NCI-H2081 treated with DMSO at 0.1 percent for 48 hours (cell line): ENCODE data around the gene KPNA4.
"Not testable (repeated sequence)": the region's sequence is repeated elsewhere in the genome, so short reads cannot be mapped to it uniquely, and the experiment has no call there.

ENCODE experiments used
- DNase-seq: peaks from one replicate; lab custom pipeline; 2025; lab: John Stamatoyannopoulos, UW

The KPNA4 gene, protein sequence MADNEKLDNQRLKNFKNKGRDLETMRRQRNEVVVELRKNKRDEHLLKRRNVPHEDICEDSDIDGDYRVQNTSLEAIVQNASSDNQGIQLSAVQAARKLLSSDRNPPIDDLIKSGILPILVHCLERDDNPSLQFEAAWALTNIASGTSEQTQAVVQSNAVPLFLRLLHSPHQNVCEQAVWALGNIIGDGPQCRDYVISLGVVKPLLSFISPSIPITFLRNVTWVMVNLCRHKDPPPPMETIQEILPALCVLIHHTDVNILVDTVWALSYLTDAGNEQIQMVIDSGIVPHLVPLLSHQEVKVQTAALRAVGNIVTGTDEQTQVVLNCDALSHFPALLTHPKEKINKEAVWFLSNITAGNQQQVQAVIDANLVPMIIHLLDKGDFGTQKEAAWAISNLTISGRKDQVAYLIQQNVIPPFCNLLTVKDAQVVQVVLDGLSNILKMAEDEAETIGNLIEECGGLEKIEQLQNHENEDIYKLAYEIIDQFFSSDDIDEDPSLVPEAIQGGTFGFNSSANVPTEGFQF

DNA sequence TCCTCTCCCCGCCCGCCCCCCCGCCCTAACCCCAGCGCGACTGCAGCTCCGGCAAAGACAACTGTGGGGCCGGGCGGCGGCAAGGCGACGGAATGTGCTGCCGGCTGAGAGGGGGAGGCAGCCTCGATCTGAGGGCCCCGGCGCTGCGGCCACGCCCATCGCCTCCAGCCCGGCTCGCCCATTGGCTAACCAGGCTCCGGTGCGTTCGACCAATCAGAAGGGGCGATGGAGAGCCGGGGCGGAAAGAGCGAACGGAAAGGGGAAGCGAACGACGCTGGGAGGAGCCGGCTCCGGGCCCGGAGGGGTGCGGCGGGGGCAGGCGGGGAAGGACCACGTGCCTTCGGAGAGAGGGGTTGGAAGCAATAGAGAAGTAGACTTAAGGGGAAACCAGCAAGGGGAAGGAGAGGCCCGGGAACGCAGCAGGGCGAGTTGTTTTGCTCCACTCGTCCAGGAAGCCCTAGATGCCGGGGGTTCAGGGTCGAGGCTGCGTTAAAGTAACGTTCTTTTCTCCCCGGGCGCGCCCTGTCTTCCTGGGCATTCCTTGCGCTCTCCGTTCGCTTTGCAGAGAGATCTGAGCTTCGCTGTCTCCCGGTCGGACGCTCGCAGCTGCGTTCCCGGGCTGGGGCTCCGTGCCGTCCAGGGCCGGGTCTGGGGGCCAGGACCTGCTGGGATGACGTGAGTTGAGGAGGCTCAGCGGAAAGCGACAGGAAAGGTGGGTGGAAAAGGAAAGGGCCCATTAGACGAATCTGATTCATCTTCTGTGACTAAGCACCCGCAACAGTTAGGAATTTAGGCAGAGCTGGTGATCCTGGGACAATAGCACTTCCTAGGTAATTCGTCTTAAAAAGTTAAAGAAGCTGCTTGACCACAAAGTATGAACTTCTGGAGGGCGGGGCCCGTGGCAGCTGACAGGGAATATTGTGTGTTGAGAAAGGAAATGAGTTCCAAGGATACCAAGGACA is at the start of gene KPNA4:
Gene KPNA4 (minus strand): TSS at position 130 of the 962 bp plus-strand sequence. CDS start 289 bp downstream, outside the sequence.
- peak; percentile 95 for DNase-seq

DNA sequence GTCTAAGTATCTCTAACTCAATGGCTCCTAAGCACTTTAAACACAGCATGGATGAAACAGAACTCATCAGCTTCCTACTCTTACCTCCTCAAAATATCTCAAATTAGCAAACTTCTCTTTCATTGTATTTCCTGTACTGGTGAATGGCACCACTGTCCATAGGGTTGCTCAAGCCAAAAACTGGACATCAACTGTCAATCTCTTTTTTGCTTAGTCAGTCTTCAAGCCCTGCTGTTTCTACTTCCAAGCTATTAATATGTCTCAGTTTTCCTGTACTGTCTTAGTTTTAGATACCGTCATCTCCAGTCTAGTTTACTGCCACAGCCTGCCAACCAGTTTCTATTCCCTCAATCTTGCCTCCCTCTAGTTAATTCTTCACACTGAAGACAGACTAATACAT is 48.3 kb upstream of the KPNA4 start:
- no peak for DNase-seq

DNA sequence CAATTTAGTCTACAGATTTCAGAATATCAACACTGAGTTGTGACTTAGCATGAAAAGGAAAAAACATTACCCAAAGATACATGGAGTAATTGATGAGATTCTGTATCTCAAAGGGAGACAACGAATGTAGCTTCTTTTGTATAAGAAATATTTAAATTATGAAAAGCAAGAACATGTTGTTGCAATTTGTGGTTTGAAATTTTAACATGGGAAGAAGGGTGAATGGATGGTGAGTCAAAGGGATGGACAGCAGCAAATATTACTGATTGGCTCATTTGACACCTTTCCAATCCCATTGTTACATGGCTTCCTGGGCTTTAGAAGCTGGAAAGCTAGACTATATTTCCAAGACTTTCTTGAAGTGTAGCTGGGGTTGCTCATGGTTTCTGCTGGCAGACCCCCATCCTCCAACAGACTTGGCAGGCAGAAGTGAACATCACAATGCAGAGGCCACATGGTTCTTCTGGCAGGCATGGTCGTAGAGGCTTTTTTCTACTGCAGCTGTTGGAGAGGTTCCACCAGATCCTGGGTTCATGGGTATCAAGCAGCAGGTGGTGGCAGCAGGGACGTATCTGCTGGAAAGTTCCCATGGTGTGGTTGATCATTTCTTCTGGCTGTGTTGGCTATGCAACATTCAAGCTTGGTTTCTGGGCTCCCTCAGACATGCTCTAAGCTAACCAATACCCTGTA is 47.2 kb upstream of the KPNA4 start:
- DNase-seq, result no peak

DNA sequence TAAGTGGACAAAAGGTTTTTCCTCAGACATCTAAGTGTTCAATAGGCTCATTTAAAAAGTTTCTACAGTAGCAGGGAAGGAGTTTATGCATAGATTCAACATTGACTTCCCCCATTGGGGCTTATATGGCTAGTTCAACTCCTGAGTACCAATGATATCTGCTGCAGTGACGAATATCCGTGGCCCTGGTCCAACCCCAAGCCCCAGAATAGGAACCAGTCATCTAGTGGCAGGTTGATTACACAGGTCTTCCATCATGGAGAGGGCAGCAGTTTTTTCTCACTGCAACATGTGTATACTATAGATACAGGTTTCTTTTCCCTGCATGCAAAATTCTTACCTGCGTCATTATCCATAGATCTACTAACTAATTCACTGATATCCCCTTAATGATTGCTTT is 45.8 kb upstream of the KPNA4 start:
- no peak for DNase-seq

DNA sequence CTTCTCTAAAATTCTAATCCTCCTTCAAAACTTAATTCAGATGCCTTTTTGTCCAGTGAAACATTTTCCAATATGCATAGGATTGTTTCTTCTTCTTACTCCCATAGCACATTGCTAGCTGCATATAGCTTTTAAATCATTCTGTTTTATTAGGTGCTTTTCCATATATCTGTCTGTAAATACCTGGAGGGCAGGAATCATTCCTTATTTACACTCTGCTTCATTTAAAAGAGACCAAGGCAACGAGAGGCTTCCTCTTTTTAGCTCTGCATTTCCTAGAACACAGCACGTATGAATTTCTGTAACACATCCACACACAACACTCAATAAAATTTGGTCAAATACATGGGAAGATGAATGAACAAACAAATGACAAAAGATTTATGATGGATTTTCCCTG is 43.5 kb upstream of the KPNA4 start:
- no peak for DNase-seq

DNA sequence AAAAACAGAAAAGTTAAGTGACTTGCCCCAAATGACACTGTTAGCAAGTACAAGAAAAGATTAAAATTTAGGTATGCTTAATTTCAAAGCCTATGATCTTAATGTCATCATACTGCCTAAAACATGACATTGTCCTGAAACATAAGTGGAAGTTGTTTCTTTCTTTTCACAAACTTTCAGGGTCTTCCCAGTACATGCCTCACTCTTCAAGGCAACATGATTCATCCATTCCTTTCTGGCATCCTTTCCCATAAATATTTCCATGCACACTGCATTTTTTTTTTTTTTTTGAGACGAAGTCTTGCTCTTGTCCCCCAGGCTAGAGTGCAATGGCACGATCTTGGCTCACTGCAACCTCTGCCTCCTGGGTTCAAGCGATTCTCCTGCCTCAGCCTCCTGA is 42.5 kb upstream of the KPNA4 start:
- no peak for DNase-seq

DNA sequence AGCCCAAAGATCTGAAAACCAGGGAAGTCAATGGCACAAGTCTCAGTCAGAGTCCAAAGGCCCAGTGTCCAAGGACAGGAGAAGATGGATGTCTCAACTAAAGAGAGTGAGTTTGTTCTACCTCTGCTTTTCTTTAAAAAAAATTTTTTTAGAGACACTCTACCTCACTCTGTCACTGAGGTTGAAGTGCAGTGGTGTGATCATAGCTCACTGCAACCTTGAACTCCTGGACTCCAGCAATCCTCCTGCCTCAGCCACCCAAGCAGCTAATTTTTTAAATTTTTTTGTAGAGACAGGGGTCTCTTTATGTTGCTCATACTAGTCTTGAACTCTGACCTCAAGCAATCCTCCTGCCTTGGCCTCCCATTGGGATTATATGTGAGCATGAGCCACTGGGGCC is 39.9 kb upstream of the KPNA4 start:
- no peak for DNase-seq

DNA sequence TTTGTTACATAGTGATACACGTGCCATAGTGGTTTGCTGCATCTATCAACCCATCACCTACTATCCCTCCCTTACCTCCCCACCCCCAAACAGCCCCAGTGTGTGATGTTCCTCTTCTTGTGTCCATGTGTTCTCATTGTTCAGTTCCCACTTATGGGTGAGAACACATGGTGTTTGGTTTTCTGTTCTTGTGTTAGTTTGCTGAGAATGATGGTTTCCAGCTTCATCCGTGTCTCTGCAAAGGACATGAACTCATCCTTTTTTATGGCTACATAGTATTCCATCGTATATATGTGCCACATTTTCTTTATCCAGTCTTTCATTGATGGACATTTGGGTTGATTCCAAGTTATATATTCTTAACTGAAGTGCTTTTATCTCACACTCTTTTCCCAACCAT is 38.5 kb upstream of the KPNA4 start:
- not testable (repeated sequence) for DNase-seq

DNA sequence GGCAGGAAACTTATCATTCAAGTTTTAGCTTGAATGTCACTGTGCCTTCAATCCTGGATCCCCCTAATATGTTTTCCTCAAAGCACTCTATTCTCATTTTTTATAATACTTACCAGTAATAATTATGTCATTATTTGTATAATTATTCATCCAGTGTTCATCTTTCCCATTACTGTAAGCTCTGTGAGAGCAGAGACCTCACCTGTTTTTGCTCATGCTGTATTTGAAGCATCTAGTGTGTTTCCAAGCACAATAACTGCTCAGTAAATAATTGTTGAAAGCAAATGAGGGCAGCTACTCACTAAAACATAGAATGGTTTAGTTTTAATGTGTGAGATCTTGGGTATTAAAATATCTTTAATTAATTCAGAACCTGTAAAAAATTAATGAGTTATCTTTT is 36.9 kb upstream of the KPNA4 start:
- DNase-seq, result no peak

DNA sequence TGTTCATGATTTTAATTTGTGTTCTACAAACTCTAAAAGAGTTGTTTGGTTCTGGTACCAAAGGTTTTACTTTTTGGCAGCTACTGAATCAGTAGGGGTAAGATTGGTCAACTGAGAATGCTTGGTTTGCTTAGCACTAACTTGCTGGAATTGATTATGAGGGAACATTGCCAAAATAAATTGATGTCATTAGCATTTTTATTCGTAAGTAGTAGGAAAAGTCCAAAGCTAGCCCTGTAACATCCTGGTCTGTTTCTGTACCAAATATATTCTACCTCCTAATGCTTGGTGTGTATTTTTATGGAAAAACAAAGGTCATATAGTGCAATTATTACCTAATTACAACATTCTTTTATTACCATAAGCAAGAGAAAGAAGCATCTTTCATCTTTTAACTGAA is 35.9 kb upstream of the KPNA4 start:
- DNase-seq, result no peak

DNA sequence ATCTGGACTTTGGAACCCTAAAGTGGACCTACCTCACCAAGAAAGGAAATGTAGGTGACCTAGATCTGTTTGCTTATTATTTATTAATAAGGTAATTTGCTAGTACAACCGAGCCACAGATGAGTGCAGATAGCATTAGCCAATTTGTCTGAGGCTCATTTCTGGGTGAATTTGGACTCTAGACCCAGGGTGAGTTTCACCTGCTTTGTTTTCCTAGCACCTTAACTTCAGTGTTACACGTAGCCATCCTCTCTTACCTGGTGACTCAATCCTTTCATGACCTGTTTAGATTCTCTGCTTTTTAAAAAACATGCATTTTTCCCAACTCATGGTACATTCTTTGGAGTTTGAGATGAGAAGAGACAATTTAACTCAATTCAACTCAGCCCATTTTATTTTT is 33.5 kb upstream of the KPNA4 start:
- no peak for DNase-seq

DNA sequence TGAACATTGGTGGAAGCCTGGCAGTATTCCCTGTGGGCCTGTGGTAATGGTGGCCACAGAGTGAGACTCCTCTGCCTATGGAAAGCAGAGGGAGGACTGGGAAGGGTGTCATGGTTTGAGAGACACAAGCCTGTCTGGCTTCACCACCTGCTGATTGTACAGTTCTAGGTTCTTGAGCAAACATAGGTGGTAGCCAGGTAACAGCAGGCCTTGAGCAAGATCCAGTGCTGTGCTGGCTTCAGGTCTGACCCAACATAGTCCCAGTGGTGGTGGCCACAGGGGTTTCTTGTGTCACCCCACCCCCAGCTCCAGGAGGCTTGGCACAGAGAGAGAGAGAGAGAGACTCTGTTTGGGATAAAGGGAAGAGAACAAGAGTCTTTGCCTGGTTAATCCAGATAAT is 22.7 kb upstream of the KPNA4 start:
- no peak for DNase-seq

DNA sequence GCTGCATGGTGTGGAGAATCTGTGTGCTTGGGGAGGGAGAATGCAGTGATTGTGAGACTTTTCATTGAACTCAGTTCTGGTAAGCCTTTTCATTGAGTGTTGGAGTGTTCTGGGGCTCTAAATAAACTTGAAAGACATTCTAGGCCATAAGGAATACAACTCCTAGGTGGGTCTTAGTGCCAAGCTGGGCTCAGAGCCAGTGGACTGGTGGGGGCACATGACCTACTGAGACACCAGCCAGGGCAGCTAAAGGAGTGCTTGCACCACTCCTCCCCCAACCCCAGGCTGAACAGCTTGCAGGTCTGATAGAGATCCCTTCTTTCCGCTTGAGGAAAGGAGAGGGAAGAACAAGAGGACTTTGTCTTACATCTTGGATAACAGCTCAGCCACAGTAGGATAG is 21.7 kb upstream of the KPNA4 start:
- no peak for DNase-seq

DNA sequence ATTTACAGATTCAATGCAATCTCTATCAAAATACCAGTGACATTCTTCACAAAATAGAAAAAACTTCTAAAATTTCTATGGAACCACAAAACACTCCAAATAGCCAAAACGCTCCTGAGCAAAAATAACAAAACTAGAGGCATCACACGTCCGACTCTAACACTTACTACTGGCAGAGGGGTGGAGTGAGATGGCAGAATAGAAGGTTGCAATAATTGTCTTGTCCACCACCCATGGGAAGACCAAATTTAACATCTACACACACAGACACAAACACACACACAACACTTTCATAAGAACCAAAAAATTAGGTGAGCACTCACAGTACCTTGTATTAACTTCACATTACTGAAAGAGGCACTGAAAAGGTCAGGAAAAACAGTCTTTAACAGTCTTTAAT is 21.3 kb upstream of the KPNA4 start:
- DNase-seq, result no peak

DNA sequence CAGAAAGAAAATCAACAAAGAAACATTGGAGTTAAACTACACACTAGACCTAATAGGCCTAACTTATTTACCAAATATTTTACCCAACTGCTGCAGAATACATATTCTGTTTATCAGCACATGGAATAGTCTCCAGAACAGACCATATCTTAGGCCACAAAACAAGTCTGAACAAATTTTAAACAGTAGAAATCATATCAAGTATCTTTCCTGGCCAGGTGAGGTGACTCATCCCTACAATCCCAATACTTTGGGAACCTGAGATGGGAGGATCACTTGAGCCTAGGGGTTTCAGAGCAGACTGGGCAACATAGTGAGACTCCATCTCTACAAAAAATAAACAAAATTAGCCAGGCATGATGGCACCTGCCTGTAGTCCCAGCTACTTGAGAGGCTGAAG is 18.1 kb upstream of the KPNA4 start:
- no peak for DNase-seq

DNA sequence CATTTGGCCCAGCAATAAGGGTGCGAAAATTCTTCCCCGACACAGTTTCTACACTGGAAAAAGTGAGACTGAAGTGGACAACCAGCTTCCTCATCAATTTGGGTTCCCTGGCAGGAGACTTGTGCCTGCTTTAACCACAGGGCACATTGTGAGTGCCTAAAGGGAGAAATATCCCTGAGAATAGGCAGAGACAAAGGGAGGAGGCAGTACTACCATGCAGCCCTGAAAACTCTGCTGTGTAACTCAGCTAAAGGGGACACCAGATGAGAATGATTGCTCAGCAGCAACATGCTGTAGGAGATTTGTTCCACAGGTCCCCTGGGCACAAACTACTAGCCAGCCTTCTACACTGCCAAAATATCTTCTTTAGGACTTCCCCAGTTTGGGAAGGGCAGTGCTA is 15.6 kb upstream of the KPNA4 start:
- DNase-seq, result no peak

DNA sequence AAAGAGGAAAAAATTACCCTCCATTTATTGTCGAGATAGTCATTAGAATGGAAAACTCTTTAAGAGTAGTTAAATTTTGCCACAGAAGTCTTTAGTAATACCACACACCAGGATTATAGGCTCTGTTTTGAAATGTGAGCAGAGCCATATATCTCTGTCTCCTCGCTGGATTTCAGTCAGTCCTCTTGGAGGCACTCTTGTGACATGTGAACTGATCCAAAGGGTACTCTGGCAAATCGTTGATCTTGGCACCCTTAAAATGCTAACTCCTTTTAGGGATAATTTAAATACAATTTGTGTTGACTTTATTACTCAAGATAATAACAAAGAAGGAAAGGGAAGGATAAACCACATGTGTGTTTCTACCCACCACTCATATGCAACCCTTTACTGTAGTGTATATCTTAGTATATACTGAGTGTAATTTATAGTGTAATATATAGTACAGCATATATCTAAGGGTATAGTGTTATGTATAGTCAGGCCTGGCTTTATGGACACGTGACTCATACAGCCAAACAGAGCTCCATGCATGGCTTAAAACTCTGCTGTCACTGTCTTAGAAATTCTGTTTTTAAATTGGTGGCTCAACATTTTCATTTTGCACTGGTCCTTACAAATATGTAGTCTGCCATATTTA is 12.3 kb upstream of the KPNA4 start:
- no peak for DNase-seq

DNA sequence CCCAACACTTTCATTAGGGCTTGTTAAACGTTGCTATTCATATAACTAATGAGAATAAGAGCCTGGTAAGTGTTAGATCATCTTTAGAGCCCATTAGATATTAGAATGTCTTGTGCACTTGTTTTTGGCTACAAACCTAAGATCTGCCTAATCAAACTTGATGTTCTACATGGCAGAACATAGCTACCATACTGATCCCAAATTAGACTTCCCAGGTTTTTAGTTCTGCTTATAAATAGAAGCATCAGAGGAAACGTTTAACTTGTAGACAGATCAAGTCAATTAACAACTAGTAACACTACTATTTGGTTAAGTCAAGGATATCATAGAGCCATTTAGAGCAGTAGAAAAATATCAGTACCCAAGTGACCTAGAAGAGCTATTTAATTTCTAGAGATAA is 11.7 kb upstream of the KPNA4 start:
- no peak for DNase-seq

DNA sequence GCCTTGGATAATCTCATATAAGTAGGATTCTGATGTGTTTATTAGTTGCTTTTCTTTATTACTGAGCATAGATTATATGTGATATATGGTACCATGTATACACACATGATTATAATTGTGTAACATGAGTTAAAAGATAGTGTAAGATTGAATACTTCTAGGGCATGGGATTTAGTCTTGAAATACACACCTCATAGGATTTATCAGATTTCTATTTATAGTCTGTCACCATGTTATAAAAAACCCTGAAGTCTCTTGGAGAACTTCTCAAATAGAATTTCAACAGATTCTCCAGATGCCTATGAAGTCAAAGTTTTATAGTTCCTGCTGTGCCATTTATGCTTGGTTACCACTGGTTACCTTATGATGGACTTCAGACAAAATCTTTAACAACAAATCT is 11.2 kb upstream of the KPNA4 start:
- DNase-seq, result no peak

DNA sequence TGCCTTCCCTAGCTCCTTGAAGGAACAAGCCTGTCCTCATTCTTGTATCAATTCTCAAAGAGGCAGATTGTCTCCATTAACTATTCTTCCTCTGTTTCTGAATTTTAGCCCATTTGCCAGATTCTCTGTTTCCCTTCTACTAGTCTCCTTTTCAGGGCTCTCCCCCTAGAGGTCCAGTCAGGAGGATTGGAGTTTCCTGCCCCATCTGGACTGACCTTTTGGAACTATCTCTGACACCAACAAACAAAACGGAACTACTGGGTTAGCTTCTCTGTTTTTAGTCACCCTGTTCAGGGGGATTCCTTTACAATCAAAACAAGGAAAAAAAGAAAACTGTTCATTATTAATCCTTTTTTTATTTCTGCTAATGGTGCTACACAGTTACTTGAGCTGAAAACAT is 10.2 kb upstream of the KPNA4 start:
- no peak for DNase-seq

DNA sequence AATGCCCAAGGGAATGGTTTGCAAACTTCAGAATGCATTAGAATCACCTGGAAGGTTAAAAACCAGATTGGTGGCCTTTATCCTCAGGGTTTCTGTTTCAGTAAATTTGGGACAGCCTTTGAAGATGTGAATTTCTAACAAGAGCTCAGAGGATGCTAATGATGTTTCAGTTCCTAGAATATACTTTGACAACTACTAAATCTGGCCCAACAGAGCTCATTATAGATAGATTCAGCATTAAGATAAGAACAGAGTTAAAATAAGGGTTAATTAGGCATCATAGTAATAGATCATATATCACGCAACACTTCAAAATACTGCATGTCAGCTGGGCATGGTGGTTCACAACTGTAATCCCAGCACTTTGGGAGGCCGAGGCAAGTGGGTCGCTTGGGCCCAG is 9.3 kb upstream of the KPNA4 start:
- no peak for DNase-seq
